Pulmonary artery endothelial cell (primary cell): ENCODE data around the gene RMDN2. TPM values are rescaled to one million over a fixed set of nuclear protein-coding genes. Genes with fewer than 3 reads are reported as not detected.

Experiments
- DNase-seq: peaks from one replicate; pipeline ENCODE4 v3.0.0-alpha.2; 2011; ENCODE audit warnings: low read depth, low spot score
- total RNA-seq: library from RNA; depleted of rRNA; stranded (reverse); fragments of >200 nt; gene quantifications from 2 replicates; pipeline ENCODE4 v1.2.3, GENCODE V29; 2014

Gene RMDN2
- total RNA-seq, 1 donor from 2014 or later = 2.8 TPM

DNA sequence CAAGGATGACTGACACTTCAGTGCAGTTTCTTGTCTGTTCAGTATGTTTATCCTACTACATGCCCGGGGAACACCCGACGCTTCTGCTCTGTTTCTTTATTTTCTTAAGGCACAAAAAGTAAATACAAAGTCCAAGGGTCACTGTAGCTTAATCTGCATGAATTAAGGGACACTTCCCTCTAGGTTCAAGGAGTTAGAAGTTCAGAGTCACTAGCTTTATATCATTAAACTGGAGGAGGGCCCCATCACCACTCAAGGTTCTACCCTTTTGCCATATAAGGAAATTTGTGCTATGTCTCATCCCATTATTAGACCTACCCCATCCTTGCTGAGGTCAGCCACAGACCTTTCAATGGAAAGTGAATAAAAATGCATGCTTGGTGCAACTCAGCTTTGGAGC is 27.6 kb upstream of the RMDN2 start:
- DNase-seq = no peak

GRCh38 chr2:37898448-37898847 is 26.6 kb upstream of the RMDN2 start:
- DNase-seq = no peak

GRCh38 chr2:37902991-37903390 is 22.1 kb upstream of the RMDN2 start:
- no peak for DNase-seq

GRCh38 chr2:37904425-37904824 is 20.7 kb upstream of the RMDN2 start:
- no peak for DNase-seq

DNA sequence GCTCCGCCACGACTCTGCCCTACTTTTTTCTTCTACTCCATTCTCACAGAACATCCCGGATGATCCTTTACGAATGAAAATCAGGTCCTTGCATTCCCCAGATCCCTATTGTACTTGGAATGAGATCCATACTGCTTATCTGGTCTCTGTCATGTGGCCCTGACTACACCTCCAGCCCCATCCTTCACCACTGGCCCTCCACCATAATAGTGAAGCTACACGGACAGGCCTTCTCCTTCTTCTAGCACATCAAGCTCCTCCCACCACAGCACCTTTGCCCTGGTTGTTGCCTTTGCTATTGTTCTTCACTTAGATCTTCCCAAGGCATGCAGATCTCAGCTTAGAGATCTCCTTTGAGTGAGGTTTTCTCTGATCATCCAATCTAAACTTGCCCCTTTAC is 20.1 kb upstream of the RMDN2 start:
- DNase-seq = no peak

- DNase-seq = no peak
These were observed 19.0 kb upstream of the RMDN2 start for GRCh38 chr2:37906131-37906530.

- no peak for DNase-seq
These were observed 17.4 kb upstream of the RMDN2 start for GRCh38 chr2:37907501-37908225.

DNA sequence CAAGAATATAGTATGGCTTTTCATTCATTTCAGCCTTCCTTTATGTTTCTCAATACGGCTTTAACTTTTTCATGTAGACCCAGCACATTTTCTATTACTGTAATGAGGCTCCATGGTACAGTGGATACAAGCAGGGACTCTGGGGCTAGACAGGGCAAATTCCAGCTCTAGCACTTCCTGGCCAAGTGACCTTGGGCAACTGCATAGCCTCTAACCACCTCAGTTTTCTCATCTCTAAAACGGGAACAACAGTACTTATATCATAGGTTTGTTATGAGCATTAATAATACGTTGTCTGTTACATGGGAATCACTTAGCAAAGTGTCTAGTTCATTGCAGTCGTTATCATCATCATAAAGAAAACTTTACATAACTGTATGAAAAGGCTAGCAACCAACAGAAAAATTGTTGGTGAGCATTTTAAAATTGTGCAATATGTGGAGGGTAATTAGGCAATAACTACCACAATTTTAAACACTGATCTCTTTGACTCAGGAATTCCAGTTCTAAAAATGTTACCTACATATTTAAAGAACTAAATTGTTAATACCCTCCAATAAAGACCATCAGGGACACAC is 13.7 kb upstream of the RMDN2 start:
- no peak for DNase-seq

DNA sequence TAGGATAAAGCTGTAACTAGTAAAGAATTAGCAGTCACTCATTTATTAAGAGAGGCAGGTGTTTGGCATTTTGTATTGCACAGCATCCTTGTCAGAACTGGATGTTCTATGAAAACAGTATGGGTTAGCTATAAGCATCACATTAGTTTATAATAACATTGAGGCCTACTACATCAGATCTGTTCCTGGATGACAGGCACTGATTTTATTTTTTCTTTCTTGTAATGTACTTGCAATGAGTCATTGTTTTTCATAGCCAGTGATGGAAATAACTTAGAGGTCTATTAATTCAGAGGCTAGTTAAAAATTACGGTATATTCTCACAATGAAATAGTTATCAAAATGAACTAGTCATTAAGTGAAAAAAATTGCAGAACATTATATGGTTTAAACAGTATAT is 13.0 kb upstream of the RMDN2 start:
- no peak for DNase-seq

GRCh38 chr2:37912616-37913015 is 12.5 kb upstream of the RMDN2 start:
- no peak for DNase-seq

GRCh38 chr2:37914340-37914739 is 10.7 kb upstream of the RMDN2 start:
- DNase-seq = no peak

DNA sequence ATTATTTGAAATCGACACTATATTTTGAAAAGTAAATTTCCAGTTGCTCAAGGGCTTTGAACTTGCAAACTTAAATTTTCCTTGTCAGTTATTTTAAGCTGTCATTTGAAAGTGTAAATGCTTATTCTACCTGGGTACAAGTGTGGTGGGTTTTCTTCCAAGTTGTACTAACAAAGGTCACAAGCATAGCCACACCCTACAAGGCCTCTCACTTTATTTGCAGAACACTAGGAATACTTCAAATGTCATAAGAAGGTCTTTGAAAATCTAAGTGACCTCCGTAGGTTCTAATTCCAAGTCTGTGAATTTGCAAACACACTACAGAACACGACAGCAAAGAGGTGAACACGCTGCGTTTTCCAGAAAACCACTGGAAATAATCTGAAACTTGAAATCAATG is 9.3 kb upstream of the RMDN2 start:
- no peak for DNase-seq

DNA sequence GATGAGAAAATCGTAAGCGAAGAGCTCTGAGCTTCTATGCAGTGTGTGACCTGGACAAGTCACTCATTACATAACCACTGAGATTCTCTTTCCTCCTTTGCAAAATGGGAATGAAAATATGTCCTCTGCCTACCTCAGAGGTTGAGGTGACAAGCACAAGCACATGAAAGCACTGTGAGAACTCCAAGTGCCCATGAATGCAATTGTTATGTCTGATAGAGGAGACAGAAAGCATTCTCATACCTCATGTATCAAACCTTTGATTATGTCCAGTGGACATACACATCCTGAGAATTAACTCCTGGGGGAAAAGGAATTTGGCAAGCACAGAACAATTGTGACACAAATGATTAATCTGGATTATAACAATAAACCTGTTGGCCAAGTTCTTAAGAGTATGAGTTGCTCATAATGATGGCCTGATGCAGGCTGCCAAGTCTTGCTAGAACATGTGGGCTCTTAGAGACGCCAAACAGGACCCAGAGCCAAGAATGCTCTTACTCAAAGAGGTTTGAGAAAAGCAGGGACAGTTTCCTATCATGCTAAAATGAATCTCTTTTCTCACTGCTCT is 8.5 kb upstream of the RMDN2 start:
- DNase-seq = peak; percentile 46

DNA sequence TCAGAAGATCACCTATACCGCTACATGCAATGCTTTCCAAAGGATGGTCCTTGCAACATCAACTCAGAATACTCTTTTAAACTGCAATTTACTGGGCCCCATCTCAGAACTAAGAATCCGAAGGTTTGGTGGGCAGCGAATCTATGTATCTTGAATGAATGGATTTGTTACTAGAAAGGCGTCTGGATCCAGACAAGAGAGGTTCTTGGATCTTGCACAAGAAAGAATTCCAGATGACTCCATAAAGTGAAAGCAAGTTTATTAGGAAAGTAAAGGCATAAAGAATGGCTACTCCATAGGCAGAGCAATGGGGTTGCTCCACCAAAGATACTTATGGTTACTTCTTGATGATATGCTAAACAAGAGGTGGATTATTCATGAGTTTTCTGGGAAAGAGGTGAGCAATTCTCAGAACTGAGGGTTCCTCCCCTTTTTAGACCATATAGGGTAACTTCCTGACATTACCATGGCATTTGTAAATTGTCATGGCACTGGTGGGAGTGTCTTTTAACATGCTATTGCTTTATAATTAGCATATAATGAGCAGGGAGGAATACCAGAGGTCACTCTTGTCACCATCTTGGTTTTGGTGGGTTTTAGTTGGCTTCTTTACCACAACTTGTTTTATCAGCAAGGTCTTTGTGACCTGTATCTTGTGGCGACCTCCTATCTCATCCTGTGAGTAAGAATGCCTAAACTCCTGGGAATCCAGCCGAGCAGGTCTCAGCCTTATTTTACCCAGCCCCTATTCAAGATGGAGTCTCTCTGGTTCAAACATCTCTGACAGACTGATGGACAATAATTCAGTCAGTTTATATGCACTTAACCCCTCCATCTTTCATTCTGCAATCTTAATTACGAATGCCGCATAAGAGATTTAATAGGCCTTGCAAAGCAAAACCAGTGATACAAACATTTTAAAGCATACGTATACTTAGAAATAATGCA is 7.5 kb upstream of the RMDN2 start:
- DNase-seq = no peak

- DNase-seq = no peak
These were observed 6.3 kb upstream of the RMDN2 start for GRCh38 chr2:37918742-37919186.

DNA sequence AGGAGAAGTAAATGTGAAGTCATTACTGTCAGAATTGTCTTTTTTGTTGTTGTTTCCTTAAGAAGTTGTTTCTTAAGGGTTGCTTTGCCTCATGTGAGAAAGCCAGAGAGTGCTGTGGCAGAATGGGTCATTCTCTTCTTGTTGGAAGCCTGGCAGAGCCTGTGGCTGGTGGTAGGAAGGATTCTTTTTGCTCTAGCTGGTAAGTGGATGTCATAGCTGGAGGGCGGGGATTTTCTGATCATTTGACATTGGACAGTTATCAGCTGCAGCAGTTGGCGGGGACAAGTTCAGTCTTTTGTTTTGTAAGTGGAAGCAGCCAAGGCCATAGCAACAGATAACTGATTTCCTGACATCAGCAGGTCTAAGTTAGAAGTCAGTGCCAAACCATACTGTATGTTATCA is 5.5 kb upstream of the RMDN2 start:
- DNase-seq = no peak

- no peak for DNase-seq
These were observed 4.5 kb upstream of the RMDN2 start for GRCh38 chr2:37920570-37920969.

DNA sequence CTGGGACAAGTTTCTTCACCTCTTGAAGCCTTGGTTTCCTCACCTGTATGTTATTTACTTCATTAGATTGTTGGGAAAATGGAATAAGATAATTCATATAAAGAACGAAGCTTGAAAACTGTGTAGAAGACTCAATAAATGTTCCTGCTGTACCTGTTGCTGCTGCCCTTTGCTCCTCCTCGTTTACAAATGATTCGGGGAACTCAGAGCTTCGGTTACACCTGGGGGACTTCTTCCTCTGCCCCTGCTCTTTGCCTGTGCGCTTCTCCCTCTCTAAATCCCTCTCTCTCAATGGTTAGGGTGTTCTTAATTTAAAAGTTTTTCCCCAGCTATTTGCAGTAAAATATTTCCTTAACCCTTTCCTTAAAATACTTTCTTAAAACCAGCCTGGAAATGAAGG is 3.3 kb upstream of the RMDN2 start:
- no peak for DNase-seq

DNA sequence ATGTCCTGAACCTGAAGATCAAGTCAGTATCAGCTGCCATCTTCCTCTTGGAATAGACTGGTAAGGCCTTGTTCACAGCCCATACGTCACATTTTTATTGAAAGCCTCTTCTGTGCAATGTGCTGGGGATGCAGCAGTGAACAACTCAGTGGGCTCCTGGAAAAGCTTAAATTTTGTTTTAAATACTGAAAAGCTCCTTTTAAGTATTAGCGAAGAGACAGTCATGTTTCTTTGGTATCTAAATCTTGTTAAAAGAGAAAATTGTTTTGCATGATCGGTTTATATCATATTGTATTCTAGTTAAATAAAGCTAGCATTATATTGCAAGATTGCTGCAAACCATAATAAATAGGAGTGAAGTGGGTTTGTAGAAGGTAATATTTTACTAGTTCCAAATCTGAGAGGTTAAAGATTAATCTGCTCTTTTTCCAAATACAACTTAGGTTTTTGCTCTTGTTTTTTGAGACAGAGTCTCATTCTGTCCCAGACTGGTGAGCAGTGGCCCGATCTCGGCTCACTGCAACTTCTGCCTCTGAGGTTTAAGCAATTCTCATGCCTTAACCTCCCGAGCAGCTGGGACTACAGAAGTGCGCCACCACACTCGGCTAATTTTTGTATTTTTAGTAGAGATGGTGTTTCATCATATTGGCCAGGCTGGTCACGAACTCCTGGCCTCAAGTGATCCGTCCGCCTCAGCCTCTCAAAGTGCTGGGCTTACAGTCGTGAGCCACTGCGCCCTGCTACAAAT is 1.6 kb upstream of the RMDN2 start:
- DNase-seq = no peak

DNA sequence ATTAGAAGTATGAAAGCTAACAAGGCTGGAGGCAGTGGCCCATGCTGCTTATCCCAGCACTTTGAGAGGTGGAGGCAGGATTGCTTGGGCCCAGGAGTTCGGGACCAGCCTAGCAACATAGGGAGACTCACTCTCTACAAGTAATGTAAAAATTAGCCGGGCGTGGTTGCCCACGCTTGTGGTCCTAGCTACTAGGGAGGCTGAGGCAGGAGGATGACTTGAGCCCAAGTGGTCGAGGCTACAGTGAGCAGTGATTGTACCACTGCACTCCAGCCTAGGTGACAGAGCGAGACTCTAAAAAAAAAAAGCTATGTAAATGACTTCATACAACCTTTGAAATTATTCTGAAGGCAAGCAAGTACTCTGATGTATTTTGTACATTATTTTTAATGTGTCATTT is 1.5 kb downstream of the RMDN2 start:
- DNase-seq = no peak

- DNase-seq = no peak
These were observed 3.3 kb downstream of the RMDN2 start for GRCh38 chr2:37928377-37928776.
